Activated T-cell treated with anti-CD3 and anti-CD28 coated beads, Interleukin-2, amount 50 U/mL, for 1 hour (primary cell): ENCODE measurements around the gene DENND6B.
"Not testable (repeated sequence)": the region's sequence is repeated elsewhere in the genome, so short reads cannot be mapped to it uniquely, and the experiment has no call there.

Experiments
- DNase-seq: peaks from one replicate; pipeline ENCODE4 v3.0.0-alpha.2; 2020

The DENND6B gene, protein sequence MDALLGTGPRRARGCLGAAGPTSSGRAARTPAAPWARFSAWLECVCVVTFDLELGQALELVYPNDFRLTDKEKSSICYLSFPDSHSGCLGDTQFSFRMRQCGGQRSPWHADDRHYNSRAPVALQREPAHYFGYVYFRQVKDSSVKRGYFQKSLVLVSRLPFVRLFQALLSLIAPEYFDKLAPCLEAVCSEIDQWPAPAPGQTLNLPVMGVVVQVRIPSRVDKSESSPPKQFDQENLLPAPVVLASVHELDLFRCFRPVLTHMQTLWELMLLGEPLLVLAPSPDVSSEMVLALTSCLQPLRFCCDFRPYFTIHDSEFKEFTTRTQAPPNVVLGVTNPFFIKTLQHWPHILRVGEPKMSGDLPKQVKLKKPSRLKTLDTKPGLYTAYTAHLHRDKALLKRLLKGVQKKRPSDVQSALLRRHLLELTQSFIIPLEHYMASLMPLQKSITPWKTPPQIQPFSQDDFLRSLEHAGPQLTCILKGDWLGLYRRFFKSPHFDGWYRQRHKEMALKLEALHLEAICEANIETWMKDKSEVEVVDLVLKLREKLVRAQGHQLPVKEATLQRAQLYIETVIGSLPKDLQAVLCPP

DNA sequence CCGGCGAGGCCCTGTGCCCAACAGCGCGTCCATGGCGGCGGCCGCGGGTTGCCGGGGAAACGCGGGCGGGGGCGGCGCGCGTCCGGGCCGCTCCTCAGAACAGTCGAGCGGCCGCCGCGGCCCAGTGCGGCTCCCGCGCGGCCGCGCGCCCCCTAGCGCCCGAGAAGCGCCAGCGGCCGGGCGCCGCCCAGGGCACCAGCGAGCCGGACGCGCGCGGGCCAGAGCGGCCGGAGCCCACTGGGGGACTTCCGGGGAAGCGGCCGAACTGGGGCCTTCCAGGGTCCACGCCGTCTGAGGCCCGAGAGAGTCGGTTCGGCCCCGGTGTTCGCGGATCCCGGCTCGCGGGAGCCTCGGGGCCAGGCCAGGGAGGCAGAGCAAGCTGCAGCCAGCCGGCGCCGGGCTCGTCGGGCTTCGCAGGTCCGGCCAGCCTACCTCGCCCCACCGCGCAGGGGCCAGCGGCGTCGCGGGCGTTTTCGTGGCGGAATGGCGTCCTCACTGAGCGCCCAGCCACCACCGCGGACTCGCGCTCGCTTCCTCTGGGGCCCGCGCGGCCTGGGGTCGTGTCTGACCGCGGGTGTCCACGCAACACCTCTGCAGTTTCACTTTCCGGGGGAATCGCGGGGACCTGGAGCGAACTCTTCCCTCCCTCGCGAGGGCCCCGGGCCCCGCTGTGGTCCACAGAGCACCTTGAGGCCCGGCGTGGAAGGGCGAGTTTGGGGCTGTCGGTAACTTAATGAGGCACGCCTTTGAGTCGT lies at the start of gene DENND6B:
Gene DENND6B (minus strand): TSS at position 57 of the 755 bp plus-strand sequence. CDS start 24 bp downstream, at position 33.
- peak; percentile 76 for DNase-seq

DNA sequence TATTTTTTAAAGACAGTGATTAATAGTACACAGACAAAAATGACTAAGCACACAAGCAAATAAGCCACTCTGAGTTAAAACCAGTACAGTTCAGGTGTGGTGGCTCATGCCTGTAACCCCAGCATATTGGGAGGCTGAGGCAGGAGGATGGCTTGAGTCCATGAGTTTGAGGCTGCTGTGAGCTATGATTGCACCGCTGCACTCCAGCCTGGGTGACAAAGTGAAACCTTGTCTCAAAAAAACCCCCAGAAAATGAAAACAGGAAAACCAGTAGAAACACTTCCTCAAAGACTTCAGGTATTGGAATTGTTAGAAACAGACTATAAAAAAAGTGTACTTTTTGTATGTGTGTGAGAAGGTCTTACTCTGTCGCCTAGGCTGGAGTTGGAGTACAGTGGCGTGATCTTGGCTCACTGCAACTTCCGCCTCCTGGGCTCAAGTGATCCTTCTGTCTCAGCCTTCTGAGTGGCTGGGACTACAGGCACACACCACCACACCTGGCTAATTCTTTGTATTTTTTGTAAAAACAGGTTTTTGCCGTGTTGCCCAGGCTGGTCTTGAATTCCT lies 49.4 kb upstream of the DENND6B start:
- no peak for DNase-seq

DNA sequence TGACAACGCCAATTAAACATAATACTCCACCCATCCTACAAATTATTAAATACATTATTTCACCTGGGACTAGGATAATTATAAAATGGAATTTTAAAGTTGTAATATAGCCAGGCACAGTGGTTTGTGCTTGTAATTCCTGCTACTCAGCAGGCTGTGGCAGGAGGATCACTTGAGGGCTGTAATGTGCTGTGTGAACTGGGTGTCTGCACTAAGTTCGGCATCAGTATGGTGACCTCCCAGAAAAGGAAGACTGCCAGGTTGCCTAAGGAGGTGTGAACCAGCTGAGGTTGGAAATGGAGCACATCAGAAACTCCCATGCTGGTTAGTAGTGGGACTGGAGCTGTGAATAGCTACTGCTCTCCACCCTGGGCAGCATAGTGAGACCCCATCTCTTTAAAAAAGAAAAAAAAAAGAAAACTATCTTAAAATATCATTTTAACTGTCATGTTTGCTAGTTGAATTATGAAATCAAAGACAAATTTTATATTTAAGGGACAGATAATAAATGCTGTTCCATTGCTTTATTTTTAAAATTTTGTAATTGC lies 44.4 kb upstream of the DENND6B start:
- DNase-seq = no peak

DNA sequence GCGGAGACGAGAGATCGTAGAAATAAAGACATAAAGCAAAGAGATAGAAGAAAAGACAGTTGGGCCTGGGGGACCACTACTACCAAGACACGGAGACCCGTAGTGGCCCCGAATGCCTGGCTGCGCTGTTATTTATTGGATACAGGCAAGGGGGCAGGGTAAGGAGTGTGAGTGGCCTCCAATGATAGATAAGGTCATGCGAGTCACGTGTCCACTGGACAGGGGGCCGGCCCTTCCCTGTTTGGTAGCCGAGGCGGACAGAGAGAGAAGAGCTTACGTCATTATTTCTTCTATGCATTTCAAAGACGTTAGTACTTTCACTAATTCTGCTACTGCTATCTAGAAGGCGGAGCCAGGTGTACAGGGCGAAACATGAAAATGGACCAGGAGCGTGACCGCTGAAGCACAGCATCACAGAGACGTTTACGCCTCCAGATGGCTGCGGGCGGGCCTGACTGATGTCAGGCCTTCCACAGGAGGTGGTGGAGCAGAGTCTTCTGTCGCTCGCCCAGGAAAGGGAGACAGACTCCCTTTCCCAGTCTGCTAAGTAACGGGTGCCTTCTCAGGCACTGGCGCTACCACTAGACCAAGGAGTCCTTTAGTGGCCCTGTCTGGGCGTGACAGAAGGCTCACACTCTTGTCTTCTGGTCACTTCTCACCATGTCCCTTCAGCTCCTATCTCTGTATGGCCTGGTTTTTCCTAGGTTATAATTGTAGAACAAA lies 41.1 kb upstream of the DENND6B start:
- DNase-seq = no peak

DNA sequence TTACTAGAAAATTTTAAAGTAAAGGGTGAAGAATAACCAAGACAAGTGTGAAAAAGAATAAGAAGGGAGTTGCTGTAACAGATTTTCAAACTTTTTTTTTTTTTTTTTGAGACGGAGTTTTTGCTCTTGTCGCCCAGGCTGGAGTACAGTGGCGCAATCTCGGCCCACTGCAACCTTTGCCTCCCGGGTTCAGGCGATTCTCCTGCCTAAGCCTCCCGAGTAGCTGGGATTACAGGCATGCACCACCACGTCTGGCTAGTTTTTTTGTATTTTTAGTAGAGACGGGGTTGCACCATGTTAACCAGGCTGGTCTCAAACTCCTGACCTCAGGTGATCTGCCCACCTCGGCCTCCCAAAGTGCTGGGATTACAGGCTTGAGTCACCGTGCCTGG lies 37.0 kb upstream of the DENND6B start:
- not testable (repeated sequence) for DNase-seq

DNA sequence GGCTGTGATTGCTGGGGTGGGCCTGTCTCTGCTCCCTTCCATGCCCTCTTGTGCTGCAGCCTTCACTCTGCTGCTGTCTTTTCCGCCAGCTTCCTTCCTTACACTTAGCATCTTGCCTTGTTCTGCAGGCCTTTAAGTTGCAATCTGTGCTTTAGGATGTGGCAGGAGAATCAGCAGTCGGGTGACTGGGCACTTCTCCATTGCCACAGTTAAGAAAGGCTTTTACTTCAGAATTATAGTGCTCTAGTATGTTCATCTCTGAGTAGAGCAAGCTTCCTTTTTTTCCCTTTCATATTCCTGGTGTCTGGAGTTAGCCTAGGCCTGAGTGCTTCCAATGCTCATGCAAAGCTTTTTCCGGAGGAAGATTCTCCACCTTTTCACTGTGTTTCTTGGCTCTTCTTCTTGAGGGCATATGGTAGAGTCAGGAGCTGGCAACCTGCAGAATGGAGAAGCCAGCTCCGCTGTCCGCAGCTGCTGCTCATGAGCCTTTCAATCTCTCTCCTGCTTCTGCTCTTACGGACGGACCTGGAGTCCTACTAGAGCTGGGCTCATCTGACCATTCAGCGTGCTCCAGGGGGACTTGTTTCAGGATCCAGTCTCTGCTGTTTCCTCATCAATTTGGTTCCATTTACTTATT lies 36.5 kb upstream of the DENND6B start:
- no peak for DNase-seq

DNA sequence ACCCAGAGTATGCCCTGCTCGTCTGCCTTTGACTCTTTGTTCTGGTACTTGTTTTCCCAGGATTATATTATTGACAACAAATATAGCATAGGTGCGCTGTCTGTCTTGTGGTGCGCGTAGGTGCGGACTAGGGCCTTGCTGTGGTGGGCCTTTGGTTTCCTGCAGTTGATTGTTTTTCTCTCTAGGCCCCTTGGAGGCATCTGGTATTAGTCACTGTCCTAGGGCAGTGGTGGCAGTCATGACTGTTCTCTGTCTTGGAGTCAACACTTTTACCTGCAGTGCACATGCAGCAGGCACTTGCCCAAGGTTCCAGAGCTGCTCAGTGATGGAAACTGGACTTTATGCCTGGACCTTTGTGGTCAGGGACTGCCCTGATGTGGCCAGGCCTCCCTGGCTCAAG lies 34.9 kb upstream of the DENND6B start:
- no peak for DNase-seq

DNA sequence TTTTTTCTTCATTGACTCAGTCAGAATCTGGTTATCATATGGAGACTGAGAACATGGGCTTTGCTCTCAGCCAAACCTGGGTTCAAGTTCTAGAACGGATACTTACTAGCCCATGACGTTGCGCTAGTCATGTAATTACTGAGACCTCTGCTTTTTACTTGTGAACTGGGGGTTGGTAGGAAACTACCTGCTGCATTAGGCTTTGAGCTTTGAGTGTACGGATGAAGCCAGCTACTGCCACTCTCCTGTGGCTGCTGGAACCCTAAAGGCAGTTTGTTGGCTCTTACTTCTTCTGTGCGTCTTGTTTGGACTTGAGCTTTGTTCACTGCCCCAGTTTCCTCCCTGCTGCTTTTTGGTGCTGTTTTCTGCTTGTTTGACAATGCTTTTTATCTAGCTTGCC lies 34.4 kb upstream of the DENND6B start:
- DNase-seq = no peak

DNA sequence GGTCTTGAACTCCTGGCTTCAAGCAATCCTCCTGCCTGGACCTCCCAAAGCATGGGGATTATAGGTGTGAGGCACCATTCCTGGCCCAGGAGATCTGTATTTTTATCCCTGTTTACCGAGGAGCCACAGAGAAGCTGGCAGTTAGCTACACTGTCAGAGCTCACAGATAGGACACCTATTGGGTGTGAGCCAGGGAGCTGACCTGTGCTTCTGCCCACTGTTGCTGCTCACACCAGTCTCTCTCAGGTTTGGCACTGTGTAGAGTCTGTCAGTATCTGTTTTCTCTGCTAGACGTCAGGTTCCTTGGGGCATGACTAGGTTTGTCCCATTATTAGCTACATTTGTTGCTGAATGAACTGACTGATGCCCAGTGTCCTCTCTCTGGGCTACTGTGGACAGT lies 33.8 kb upstream of the DENND6B start:
- DNase-seq = no peak

DNA sequence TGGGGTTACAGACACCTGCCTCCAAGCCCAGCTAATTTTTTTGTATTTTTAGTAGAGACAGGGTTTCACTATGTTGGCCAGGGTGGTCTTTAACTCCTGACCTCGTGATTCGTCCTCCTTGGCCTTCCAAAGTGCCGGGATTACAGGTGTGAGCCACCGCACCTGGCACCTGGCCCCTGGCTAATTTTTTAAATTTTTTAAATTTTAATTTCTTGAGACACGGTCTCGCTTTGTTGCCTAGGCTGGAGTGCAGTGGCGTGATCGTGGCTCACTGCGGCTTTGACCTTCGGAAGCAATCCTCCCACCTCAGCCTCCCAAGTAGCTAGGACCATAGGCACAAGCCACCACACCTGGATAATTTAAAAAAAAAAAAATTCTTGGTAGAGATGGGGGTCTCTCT lies 30.9 kb upstream of the DENND6B start:
- DNase-seq = no peak

DNA sequence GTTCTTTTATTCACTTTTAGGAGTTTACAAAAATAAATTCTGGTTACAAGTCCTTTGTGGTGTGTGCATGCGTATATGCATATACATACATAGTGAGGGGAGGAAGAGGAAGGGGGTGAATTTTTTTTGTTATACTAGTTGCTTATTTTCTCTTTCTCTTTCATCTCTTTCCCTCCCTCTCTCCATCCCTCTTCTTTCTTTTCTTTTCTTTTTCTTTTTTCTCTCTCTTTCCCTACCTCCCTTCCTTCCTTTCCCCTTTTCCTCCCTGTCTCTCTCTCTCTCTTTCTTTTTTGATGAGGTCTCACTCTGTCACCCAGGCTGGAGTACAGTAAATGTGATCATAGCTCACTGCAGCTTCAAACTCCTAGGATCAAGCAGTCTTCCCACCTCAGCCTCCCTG lies 30.4 kb upstream of the DENND6B start:
- DNase-seq = no peak

DNA sequence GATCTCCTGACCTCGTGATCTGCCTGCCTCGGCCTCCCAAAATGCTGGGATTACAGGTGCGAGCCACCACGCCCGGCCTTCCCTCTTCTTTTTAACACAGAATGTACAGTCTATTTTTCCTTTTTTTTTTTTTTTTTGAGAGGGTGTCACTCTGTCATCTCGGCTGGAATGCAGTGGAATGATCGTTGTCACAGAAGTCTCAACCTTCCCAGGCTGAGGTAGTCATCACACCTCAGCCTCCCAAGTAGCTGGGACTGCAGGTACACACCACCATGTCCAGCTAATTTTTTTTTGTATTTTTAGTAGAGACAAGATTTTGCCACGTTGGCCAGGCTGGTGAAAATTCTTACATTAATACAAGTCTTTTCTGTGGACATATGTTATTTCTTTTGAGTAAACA lies 29.4 kb upstream of the DENND6B start:
- no peak for DNase-seq

DNA sequence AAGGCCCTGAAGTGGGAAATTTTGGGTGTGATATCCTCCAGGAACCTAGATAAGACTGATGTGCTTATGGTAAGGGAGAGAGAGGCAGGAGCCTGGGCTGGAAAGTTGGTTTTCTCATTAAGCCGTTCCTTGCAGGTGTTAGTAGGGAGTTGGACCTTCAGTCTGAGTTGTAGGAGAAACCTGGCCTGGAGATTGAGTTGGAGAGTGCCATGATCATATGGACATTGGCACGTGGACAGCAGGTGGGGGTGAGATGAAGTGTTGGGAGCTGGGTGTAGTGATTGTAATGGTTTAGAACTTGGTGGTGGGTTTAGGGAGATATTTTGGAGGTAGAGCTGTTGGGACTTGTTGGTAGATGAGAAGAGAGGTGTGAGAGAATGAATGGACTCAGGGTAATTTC lies 21.2 kb upstream of the DENND6B start:
- no peak for DNase-seq

DNA sequence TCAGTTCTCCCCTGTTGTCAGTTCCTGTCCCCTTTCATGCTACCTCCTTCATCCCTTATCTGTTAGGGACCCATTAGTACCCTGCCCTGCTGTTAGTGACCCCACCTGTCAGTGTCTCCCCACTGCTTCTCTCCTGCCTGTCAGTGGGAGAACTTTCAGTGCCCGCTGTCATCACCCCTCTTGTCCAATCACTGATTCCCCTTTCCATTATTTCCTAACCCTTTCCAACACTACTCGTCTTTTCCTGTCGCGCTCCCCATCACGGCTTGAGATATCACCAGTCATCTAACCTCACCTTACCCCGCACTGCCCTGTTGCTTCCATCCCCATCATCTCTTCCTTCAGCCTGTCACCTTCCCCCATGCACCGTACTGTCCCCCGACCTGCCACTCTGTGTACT lies 20.3 kb upstream of the DENND6B start:
- DNase-seq = no peak

DNA sequence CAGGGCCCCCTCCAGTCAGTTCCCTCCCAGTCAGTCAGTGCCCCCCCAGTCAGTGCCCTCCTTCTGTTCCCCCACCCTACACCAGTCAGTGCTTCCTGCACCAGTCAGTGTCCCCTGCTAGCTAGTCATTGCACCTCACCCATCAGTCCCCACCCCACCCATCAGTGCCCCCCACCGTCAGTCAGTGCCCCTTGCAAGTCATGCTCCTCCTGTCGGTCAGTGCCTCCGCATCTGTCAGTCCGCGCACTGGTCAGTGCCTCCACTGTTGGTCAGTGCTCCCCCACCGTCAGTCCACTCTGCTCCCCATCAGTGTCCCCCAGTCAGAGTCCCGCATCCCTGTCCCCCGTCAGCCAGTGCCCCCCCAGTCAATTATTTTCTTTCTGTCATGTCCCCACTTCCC lies 19.7 kb upstream of the DENND6B start:
- DNase-seq = no peak

DNA sequence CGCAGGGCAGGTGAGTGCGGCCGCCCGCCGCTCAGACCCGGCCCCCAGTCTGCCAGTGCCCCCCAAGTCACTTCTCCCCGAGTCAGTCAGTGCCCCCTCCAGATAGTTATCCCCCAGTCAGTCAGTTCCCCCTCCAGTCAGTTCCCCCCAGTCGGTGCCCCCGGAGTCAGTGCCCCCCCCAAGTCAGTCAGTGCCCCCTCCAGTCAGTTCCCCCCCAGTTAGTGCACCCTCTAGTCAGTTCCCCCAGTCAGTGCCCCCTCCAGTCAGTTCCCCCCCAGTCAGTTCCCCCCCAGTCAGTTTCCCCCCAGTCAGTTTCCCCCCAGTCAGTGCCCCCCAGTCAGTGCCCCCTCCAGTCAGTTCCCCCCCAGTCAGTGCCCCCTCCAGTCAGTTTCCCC lies 16.7 kb upstream of the DENND6B start:
- no peak for DNase-seq

DNA sequence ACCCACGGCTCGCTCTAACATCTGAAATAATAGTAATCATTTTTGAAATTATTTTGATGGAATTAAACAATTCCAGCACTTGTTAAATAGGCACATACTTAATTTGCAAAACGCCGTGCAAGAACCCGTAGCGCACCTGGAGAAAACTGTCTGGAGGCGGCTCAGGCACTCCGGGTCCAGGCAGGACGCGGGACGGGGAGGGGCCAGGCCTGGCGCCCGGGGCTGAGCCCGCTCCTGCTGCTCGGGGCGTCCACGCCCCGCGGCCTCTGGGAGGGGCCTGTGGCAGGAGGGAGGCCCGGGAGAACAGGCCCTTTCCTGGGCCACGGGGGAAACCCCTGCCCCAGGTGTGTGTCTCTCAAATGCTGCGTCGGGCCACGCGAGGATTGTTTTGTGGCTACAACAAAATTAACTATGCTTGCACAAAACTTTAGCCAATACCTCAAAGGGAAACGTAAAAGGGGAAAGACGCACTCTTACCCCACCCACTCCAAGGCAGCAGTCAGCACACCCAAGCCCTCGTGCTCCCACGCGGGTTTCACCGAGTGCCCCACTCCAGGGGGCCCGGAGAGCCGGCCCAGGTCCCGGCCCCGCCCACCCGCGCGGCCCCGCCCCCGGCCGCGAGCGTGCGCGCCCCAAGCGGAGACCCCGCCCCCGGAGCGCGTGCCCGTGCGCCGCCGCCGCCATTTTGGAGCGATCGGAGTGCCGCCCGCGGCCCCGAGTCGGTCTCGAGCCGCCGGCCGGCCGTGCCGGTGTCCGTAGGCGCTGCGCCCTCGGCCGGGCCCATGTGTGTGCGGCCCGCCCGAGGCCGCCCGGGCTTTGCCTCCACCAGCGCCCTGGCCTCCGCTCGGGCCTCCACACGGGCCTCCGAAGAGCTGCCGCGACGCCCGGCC lies 16.1 kb upstream of the DENND6B start, which contains the start of gene PPP6R2:
Gene PPP6R2 (plus strand): TSS at position 677 of the 890 bp plus-strand sequence. CDS start 50,582 bp downstream, outside the sequence.
- DNase-seq = peak; percentile 96

DNA sequence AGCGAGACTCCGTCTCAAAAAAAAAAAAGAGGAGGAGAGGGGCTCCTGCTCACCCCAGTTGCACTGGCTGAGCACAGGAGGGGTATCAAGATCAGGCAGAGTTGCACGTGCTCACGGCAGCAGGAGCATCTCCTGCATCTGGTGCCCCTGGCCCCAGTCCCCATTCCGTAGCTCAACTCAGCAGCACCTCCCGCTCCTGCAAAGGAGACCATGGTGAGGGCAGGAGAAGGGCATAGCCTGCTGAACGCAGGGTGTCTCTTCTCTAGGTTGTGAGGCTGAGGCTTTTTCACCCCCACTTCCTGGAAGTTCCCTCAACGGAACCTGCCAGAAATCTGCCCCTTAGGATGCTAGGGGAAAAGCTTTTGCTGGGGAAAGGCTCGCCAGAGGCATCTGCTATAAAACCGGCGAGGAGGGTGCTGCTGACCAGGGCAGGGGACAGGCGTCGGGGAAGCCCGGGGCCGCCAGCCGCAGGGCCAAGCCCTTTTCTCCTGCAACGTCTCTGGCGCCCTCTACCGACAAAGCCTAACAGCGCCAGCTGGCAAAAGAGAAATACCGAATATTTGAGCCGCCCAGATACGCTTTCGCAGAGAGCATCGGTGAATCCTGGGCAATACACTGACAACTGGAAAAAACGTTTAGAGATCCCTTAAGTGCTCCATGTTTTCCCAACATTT lies 15.3 kb upstream of the DENND6B start:
- DNase-seq = peak; percentile 86

DNA sequence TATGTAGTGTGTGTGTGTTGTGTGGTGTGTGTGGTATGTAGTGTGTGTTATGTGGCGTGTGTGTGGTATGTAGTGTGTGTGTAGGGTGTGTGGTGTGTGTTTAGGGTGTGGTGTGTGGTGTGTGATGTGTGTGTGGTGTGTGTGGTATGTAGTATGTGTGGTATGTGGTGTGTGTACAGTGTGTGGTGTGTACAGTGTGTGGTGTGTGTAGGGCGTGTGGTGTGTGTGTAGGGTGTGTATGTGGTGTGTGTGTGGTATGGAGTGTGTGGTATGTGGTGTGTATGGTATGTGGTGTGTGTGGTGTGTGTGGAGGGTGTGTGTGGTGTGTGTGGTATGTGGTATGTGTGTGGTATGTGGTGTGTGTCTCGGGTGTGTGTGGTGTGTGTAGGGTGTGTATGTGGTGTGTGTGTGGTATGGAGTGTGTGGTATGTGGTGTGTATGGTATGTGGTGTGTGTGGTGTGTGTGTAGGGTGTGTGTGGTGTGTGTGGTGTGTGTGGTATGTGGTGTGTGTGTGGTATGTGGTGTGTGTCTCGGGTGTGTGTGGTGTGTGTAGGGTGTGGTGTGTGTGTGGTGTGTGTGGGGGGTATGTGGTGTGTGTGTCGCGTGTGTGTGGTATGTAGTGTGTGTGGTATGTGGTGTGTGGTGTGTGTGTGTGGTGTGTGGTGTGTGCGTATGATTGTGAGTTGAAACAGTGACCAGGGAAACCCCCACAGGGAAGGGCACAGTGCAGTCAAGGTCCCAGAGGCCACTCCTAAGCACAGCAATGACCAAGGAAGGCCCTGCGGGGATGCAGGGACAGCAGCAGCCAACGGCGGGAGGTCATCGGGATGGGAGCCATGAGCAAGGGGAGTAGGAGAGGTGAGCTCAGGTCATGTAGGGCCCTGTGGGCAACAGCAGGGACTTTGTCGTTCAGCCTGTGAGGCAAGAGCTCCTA lies 13.4 kb upstream of the DENND6B start:
- DNase-seq = no peak
